ENCODE results near the gene CENPU. TPM values are rescaled to one million over a fixed set of nuclear protein-coding genes. Genes with fewer than 3 reads are reported as not detected.

CENPU gene
- total RNA-seq, 1 experiment from 2014 or later = 124 TPM

DNA sequence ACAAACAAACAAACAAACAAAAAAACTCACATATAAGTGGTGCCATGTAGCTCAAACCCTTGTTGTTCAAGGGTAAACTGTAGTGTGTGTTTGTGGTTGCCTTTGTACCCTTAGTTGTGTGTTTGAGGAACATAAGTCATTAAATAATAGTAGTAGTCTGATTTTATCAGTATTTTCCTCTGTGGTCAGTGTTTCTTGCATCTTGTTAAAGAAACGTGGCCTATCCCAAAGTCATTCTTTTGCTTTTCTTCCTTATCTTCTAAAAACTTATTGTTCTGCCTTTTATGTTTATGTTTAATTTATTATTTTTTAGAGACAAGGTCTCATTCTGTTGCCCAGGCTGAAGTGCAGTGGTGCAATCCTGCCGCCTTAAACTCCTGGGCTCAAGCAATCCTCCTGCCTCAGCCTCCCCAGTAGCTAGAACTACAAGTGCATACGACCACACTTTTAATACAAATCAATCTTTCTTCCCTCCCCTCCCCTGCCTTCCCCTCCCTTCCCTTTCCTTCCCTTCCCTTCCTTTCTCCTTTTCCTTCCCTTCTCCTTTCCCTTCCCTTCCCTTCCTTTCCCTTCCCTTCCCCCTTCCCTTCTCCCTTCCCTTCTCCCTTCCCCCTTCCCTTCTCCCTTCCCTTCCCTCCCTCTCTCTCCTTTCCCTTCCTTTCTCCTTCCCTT lies 57.9 kb downstream of the CENPU start:
- H3K23me2 ChIP-seq (ENCODE audit: insufficient read length, low read depth, low read length, poor library complexity, severe bottlenecking) = no peaks in the 10 kb centered on the region
- no peak overlapping the region for H2BK120ac ChIP-seq (ENCODE audit: low read depth, low read length, poor library complexity, severe bottlenecking)
- peaks cover 8% of the 10 kb centered on the region in 2 experiments; a peak in 3 of 5 replicates for H3K9me3 Mint-ChIP-seq
- H3K23ac ChIP-seq (ENCODE audit: insufficient read length, low read depth, low read length) = no peak overlapping the region
- TF ChIP-seq, protein P1, sequence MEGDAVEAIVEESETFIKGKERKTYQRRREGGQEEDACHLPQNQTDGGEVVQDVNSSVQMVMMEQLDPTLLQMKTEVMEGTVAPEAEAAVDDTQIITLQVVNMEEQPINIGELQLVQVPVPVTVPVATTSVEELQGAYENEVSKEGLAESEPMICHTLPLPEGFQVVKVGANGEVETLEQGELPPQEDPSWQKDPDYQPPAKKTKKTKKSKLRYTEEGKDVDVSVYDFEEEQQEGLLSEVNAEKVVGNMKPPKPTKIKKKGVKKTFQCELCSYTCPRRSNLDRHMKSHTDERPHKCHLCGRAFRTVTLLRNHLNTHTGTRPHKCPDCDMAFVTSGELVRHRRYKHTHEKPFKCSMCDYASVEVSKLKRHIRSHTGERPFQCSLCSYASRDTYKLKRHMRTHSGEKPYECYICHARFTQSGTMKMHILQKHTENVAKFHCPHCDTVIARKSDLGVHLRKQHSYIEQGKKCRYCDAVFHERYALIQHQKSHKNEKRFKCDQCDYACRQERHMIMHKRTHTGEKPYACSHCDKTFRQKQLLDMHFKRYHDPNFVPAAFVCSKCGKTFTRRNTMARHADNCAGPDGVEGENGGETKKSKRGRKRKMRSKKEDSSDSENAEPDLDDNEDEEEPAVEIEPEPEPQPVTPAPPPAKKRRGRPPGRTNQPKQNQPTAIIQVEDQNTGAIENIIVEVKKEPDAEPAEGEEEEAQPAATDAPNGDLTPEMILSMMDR (conservative IDR thresholded peaks at IDR 0.05) = no peak
- no peak overlapping the region for H2BK5ac ChIP-seq (ENCODE audit: insufficient read length, low read length)
- H4K8ac ChIP-seq (replicated peaks; ENCODE audit: insufficient read length, low read depth, low read length) = no peak overlapping the region
- no peak overlapping the region for H3K14ac ChIP-seq (ENCODE audit: insufficient read depth, low read length)
- no peak overlapping the region for H3K9ac ChIP-seq (ENCODE audit: extremely low read depth, insufficient read length, low read length)
- no CpG with 5 or more reads among the region's 3 CpGs for WGBS (ENCODE audit: extremely low coverage, insufficient read length, low lambda C conversion rate)
- no peak overlapping the region for H2AFZ ChIP-seq (ENCODE audit: low read length)
- H2BK12ac ChIP-seq (ENCODE audit: insufficient read length, low read depth, low read length) = no peak overlapping the region
- no peaks in the 10 kb centered on the region for H3K4me1 ChIP-seq (ENCODE audit: insufficient read depth, low read length)
- no peak overlapping the region for H3T11ph ChIP-seq (ENCODE audit: low read length)
- no peak overlapping the region for H3K18ac ChIP-seq (ENCODE audit: insufficient read length, low read depth, low read length)
- no peak overlapping the region for H2BK20ac ChIP-seq (ENCODE audit: low read depth, low read length, poor library complexity, severe bottlenecking)
- no peak overlapping the region for H3K56ac ChIP-seq (ENCODE audit: insufficient read length, low read depth, low read length)
- no peak overlapping the region for H3K4me3 Mint-ChIP-seq
- no peak overlapping the region for H2AK5ac ChIP-seq (ENCODE audit: insufficient read length, low read length)
- no peak overlapping the region for H3K27ac ChIP-seq (ENCODE audit: insufficient read length, low read depth, low read length)
- no peaks in the 10 kb centered on the region for H3K9me3 ChIP-seq (ENCODE audit: control insufficient read depth, low read depth, low read length)
- H2BK15ac ChIP-seq (ENCODE audit: low read depth, low read length) = no peak overlapping the region
- H4K91ac ChIP-seq (ENCODE audit: insufficient read length, low read depth, low read length) = no peak overlapping the region
- no peak overlapping the region for H3K27ac Mint-ChIP-seq
- H3K27me3 ChIP-seq (ENCODE audit: insufficient read depth, low read length) = no peaks in the 10 kb centered on the region
- no peak for DNase-seq
- no peak overlapping the region for H3K4ac ChIP-seq (ENCODE audit: low read depth, low read length)
- no peak overlapping the region for H4K5ac ChIP-seq (ENCODE audit: insufficient read length, low read depth, low read length)
- no peaks in the 10 kb centered on the region for H4K20me1 ChIP-seq (ENCODE audit: control insufficient read depth, insufficient read depth, insufficient read length)
- H3K79me2 ChIP-seq (ENCODE audit: insufficient read depth, low read length) = no peaks in the 10 kb centered on the region
- no peaks in the 10 kb centered on the region for H3K4me1 Mint-ChIP-seq
- no peaks in the 10 kb centered on the region for H3K27me3 Mint-ChIP-seq (ENCODE audit: low read depth)
- H3K36me3 Mint-ChIP-seq (ENCODE audit: insufficient read depth in 1 of 3, low read depth in 3 of 3) = peaks cover 11 to 39% (median 22%) of the 10 kb centered on the region in 3 experiments
- H3K4me2 ChIP-seq (ENCODE audit: insufficient read depth, insufficient read length, low read length) = no peak overlapping the region
- H3K79me1 ChIP-seq (ENCODE audit: insufficient read depth, low read depth, low read length, poor library complexity, severe bottlenecking) = no peaks in the 10 kb centered on the region

Data from H9 (cell line).